HepG2 (cell line): Measurements from ENCODE around the gene KIFC1. TPM values are rescaled to one million over a fixed set of nuclear protein-coding genes. Genes with fewer than 3 reads are reported as not detected.

ENCODE experiments used
- ATF3 ChIP-seq: sonication (generic); formaldehyde crosslinking; IDR thresholded peaks from 2 replicates; pipeline ENCODE4 v1.4.0; 2020; ENCODE audit warnings: missing genetic modification reagents
- DMTF1 ChIP-seq: sonication (generic); formaldehyde crosslinking; IDR thresholded peaks from 2 replicates; pipeline ENCODE4 v1.4.0; 2020; ENCODE audit warnings: mild to moderate bottlenecking, missing genetic modification reagents
- ELF3 ChIP-seq: IDR thresholded peaks from 2 replicates; pipeline ENCODE4 v1.6.1; 2016; ENCODE audit warnings: missing genetic modification reagents, missing compliant biosample characterization
- ELF4 ChIP-seq: sonication (generic); formaldehyde crosslinking; IDR thresholded peaks from 2 replicates; pipeline ENCODE4 v1.5.0; 2020; ENCODE audit warnings: missing genetic modification reagents, mild to moderate bottlenecking, moderate library complexity, borderline replicate concordance
- EZH2 ChIP-seq: conservative IDR thresholded peaks from 2 replicates; pipeline ENCODE4 v1.6.1; 2012; ENCODE audit warnings: mild to moderate bottlenecking, low read depth, low read length, moderate library complexity
- POGK ChIP-seq: sonication (generic); formaldehyde crosslinking; conservative IDR thresholded peaks from 2 replicates; pipeline ENCODE4 v1.8.0; 2022; ENCODE audit warnings: mild to moderate bottlenecking, moderate library complexity, missing genetic modification reagents
- PREB ChIP-seq: sonication (generic); formaldehyde crosslinking; IDR thresholded peaks from 2 replicates; pipeline ENCODE4 v1.4.0; 2020; ENCODE audit warnings: missing genetic modification reagents
- PRPF4 ChIP-seq: fragments of 200-400 bp; formaldehyde crosslinking; IDR thresholded peaks from 2 replicates; pipeline ENCODE4 v1.6.1; 2016; ENCODE audit warnings: low read length, low read depth; ENCODE audit not compliant: poor library complexity, severe bottlenecking
- TFE3 ChIP-seq: IDR thresholded peaks from 2 replicates; pipeline ENCODE4 v1.6.1; 2016
- THAP7 ChIP-seq: sonication (generic); formaldehyde crosslinking; IDR thresholded peaks from 2 replicates; pipeline ENCODE4 v1.8.1; 2023; ENCODE audit warnings: mild to moderate bottlenecking, missing genetic modification reagents
- ZNF260 ChIP-seq: sonication (generic); formaldehyde crosslinking; IDR thresholded peaks from 2 replicates; pipeline ENCODE4 v1.4.0; 2020; ENCODE audit warnings: missing genetic modification reagents, low read depth, mild to moderate bottlenecking, borderline replicate concordance
- ZNF33A ChIP-seq: sonication (generic); formaldehyde crosslinking; IDR thresholded peaks from 2 replicates; pipeline ENCODE4 v1.5.1; 2020; ENCODE audit warnings: missing genetic modification reagents, mild to moderate bottlenecking, moderate library complexity, borderline replicate concordance
- ZNF430 ChIP-seq: sonication (generic); formaldehyde crosslinking; IDR thresholded peaks from 2 replicates; pipeline ENCODE4 v1.9.0; 2021; ENCODE audit warnings: mild to moderate bottlenecking, missing genetic modification reagents
- ZNF7 ChIP-seq: IDR thresholded peaks from 2 replicates; pipeline ENCODE4 v1.6.1; 2016; ENCODE audit warnings: missing biosample characterization, missing genetic modification reagents
- ZNF83 ChIP-seq: sonication (generic); formaldehyde crosslinking; IDR thresholded peaks from 2 replicates; pipeline ENCODE4 v1.4.0; 2020; ENCODE audit warnings: missing genetic modification reagents, mild to moderate bottlenecking, borderline replicate concordance
- ZSCAN20 ChIP-seq: sonication (generic); formaldehyde crosslinking; IDR thresholded peaks from 2 replicates; pipeline ENCODE4 v1.4.0; 2020; ENCODE audit warnings: missing genetic modification reagents, mild to moderate bottlenecking, borderline replicate concordance
- ZSCAN30 ChIP-seq: sonication (generic); formaldehyde crosslinking; IDR thresholded peaks from 2 replicates; pipeline ENCODE4 v1.5.0; 2020; ENCODE audit warnings: mild to moderate bottlenecking, missing genetic modification reagents
- polyA plus RNA-seq, 8 experiments: library from polyadenylated mRNA; depleted of rRNA in 3 of 8; stranded (reverse) in 7 of 8; unstranded in 1 of 8; fragments of >200 nt; fragmentation: Illumina TruSeq in 4 of 8; extraction: Trizol in 4 of 8; gene quantifications; 2 replicates each; pipeline versions ENCODE4 v1.2.1 to v1.2.3, GENCODE V29; 2011 to 2016; ENCODE audit warnings: low read depth in 4 of 8, missing spikeins in 1 of 8, mixed read lengths in 1 of 8; ENCODE audit not compliant: insufficient read depth in 1 of 8
- total RNA-seq, 5 experiments: library from RNA; depleted of rRNA; stranded (reverse); fragments of >200 nt; fragmentation: Illumina TruSeq; extraction: Trizol; gene quantifications; 2 replicates each; pipeline ENCODE4 v1.2.3, GENCODE V29; 2016; ENCODE audit warnings: low read depth in 1 of 5

Gene KIFC1
- total and polyA plus RNA-seq, 2 of the 13 experiments (the other 11 are each of a cell fraction or from before 2014, with no cell fraction given), result 25.0 to 45.5 TPM

GRCh38 chr6:33428224-33428965 lies 36.8 kb downstream of the KIFC1 start (continued):
- TF ChIP-seq ATF3 (CRISPR knock-in tag) (0 out of 2 replicates have a peak, but pooled peaks have one; percentile 9), ZNF430 (CRISPR knock-in tag) (no peak), ZNF83 (CRISPR knock-in tag) (peak; percentile 51; the same call in 1 of the 2 replicates), THAP7 (peak; percentile 65; the same call in 1 of the 2 replicates), EZH2 (no peak), ZNF260 (CRISPR knock-in tag) (no peak; the same call in 1 of the 2 replicates), ELF4 (CRISPR knock-in tag) (no peak), ZNF7 (CRISPR knock-in tag) (no peak), POGK (CRISPR knock-in tag) (peak; percentile 73; the same call in 1 of the 2 replicates), ELF3 (CRISPR knock-in tag) (peak; percentile 16; the same call in 1 of the 2 replicates), ZSCAN30 (no peak), TFE3 (CRISPR knock-in tag) (peak; percentile 51; the same call in 1 of the 2 replicates), ZSCAN20 (no peak), DMTF1 (no peak), PRPF4 (no peak), ZNF33A (CRISPR knock-in tag) (no peak), PREB (no peak)
